Natural killer cell (primary cell): ENCODE results near the gene XIRP2. TPM values are rescaled to one million over a fixed set of nuclear protein-coding genes. Genes with fewer than 3 reads are reported as not detected.

Source experiments
- ATAC-seq, 3 donors: fragments of 150-1000 bp in 2 of 3; fragments of 200-7000 bp in 1 of 3; cut with Tn5 transposase; 1 replicate in 1 of 3; 2 replicates in 2 of 3; pipeline ENCODE4 v1.10.0; 2021; ENCODE audit warnings: mild to moderate bottlenecking in 2 of 3, moderate library complexity in 2 of 3
- DNase-seq, 2 donors: peaks; one replicate each; pipeline versions ENCODE4 v3.0.0 to v3.0.0-alpha.2; 2013 to 2021; ENCODE audit warnings: mixed read lengths in 1 of 2
- H3K27ac ChIP-seq: one replicate; pipeline ENCODE4 v1.5.1; 2013; ENCODE audit warnings: mild to moderate bottlenecking, low read length
- H3K27me3 ChIP-seq: one replicate; pipeline ENCODE4 v1.6.1; 2013; ENCODE audit warnings: low read length; ENCODE audit not compliant: control insufficient read depth, insufficient read depth
- H3K36me3 ChIP-seq: one replicate; pipeline ENCODE4 v1.6.1; 2013; ENCODE audit warnings: low read length; ENCODE audit not compliant: control insufficient read depth, insufficient read depth
- H3K4me1 ChIP-seq: one replicate; pipeline ENCODE4 v1.6.1; 2013; ENCODE audit warnings: low read length; ENCODE audit not compliant: control insufficient read depth, insufficient read depth
- H3K4me3 ChIP-seq: one replicate; pipeline ENCODE4 v1.5.1; 2013; ENCODE audit warnings: low read length
- H3K9me3 ChIP-seq: one replicate; pipeline ENCODE4 v1.6.1; 2013; ENCODE audit warnings: low read length; ENCODE audit not compliant: control insufficient read depth, insufficient read depth
- H3K27ac Mint-ChIP-seq, 2 donors: one replicate each; pipeline ENCODE4 v1.8.0; 2022; ENCODE audit warnings: mild to moderate bottlenecking in 2 of 2, mixed read lengths in 2 of 2, moderate library complexity in 1 of 2
- H3K27me3 Mint-ChIP-seq, 2 donors: one replicate each; pipeline ENCODE4 v1.8.0; 2022; ENCODE audit warnings: low read depth in 2 of 2, mixed read lengths in 2 of 2
- H3K36me3 Mint-ChIP-seq: one replicate; pipeline ENCODE4 v1.8.0; 2022; ENCODE audit warnings: mixed read lengths
- H3K4me1 Mint-ChIP-seq, 2 donors: one replicate each; pipeline ENCODE4 v1.8.0; 2022; ENCODE audit warnings: mixed read lengths in 2 of 2
- H3K4me3 Mint-ChIP-seq: one replicate; pipeline ENCODE4 v1.8.0; 2022; ENCODE audit warnings: mild to moderate bottlenecking, moderate library complexity, mixed read lengths
- H3K9me3 Mint-ChIP-seq, 2 donors: one replicate each; pipeline ENCODE4 v1.8.0; 2022; ENCODE audit warnings: mixed read lengths in 2 of 2
- CTCF ChIP-seq: fragments of 200-600 bp; IDR thresholded peaks from one replicate; pipeline ENCODE4 v1.8.0; 2022; ENCODE audit warnings: antibody characterized with exemption
- WGBS: methylation state at CpG from one replicate; pipeline ENCODE4 v1.1.7; 2013; ENCODE audit warnings: missing lambda C conversion rate; ENCODE audit not compliant: insufficient coverage; 5-methylcytosine and 5-hydroxymethylcytosine counted together
- intact Hi-C: fragments of 100-400 bp; cut with micrococcal nuclease; formaldehyde crosslinking; loops from one replicate; pipeline ENCODE4 v1.14.2; 2022
- total RNA-seq, 4 donors: library from RNA; stranded (reverse); fragments of 120-200 nt in 1 of 4; gene quantifications; one replicate each; pipeline versions ENCODE4 v1.2.3 to v1.2.4, GENCODE V29; 2013 to 2022

XIRP2 gene
- total RNA-seq, 3 donors from 2014 or later (not counting 1 experiment from before 2014, with no cell fraction given): 0.16 TPM; not detected in 2

- Mint-ChIP-seq H3K27me3 (no peaks in the 10 kb centered on the region), H3K4me1 (no peaks in the 10 kb centered on the region), H3K27ac (no peak overlapping the region), H3K4me3 (no peak overlapping the region), H3K9me3 (peaks cover 3 to 6% of the 10 kb centered on the region in 2 donors), H3K36me3 (no peaks in the 10 kb centered on the region)
- no peak for TF ChIP-seq CTCF
- ATAC-seq (no peak), DNase-seq (no peak)
- H3K27me3 ChIP-seq: no peaks in the 10 kb centered on the region
- H3K9me3 ChIP-seq: no peaks in the 10 kb centered on the region
- whole genome bisulfite sequencing: 78% methylated on average over 1 of the region's 1 CpG
- no peaks in the 10 kb centered on the region for H3K36me3 ChIP-seq
- no peak overlapping the region for H3K27ac ChIP-seq
- intact Hi-C loops: no loop called here
- H3K4me3 ChIP-seq: no peak overlapping the region
- no peaks in the 10 kb centered on the region for H3K4me1 ChIP-seq
Measured at GRCh38 chr2:167151894-167152293, 263.6 kb downstream of the XIRP2 start.

- no peaks in the 10 kb centered on the region for H3K36me3 ChIP-seq
- Mint-ChIP-seq H3K4me3 (no peak overlapping the region), H3K36me3 (no peaks in the 10 kb centered on the region), H3K27ac (no peak overlapping the region), H3K4me1 (no peaks in the 10 kb centered on the region), H3K27me3 (no peaks in the 10 kb centered on the region), H3K9me3 (peaks cover 7 to 11% of the 10 kb centered on the region in 2 donors)
- H3K27ac ChIP-seq: no peak overlapping the region
- 57% methylated on average over 1 of the region's 1 CpG for WGBS
- no peak for TF ChIP-seq CTCF
- ATAC-seq (no peak), DNase-seq (no peak)
- H3K9me3 ChIP-seq: peaks cover 5% of the 10 kb centered on the region
- H3K4me1 ChIP-seq: no peaks in the 10 kb centered on the region
- intact Hi-C loops: no loop called here
- no peak overlapping the region for H3K4me3 ChIP-seq
- no peaks in the 10 kb centered on the region for H3K27me3 ChIP-seq
Measured at GRCh38 chr2:167157523-167157922, 269.2 kb downstream of the XIRP2 start.

DNA sequence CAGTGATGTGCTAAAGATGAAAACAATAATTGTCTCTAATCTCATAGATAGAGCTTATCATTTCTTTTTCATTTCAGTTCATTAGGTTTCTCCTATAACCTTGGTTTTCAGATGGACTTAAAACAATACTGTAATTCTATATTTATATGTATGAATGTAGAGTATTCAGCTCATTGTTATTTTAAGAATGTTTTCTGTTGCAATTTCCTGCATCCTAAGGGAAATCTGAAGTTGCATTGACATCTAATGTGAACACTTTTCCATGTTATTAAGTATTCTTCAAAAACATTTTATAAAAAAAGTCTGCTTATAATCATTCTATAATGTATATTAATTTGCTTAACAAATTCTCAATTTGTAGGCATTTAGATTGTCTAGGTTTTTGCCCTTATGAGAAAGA is 288.9 kb downstream of the XIRP2 start:
- H3K9me3 Mint-ChIP-seq: peaks cover 13 to 15% of the 10 kb centered on the region in 2 donors

More for the DNA sequence above, 288.9 kb downstream of the XIRP2 start:
- ATAC-seq (no peak), DNase-seq (no peak)
- no peak overlapping the region for H3K4me3 Mint-ChIP-seq
- TF ChIP-seq CTCF: no peak
- no peak overlapping the region for H3K4me3 ChIP-seq
- no peaks in the 10 kb centered on the region for H3K27me3 ChIP-seq
- no peaks in the 10 kb centered on the region for H3K4me1 Mint-ChIP-seq
- intact Hi-C loops: no loop called here
- no peaks in the 10 kb centered on the region for H3K27me3 Mint-ChIP-seq
- no peak overlapping the region for H3K27ac ChIP-seq
- no peaks in the 10 kb centered on the region for H3K4me1 ChIP-seq
- H3K9me3 ChIP-seq: peaks cover 3% of the 10 kb centered on the region
- no peaks in the 10 kb centered on the region for H3K36me3 Mint-ChIP-seq
- H3K36me3 ChIP-seq: no peaks in the 10 kb centered on the region
- no peak overlapping the region for H3K27ac Mint-ChIP-seq
